Measurements from ENCODE around the gene EXOSC10. TPM values are rescaled to one million over a fixed set of nuclear protein-coding genes. Genes with fewer than 3 reads are reported as not detected.

EXOSC10 gene
- total RNA-seq = 90.1 TPM

DNA sequence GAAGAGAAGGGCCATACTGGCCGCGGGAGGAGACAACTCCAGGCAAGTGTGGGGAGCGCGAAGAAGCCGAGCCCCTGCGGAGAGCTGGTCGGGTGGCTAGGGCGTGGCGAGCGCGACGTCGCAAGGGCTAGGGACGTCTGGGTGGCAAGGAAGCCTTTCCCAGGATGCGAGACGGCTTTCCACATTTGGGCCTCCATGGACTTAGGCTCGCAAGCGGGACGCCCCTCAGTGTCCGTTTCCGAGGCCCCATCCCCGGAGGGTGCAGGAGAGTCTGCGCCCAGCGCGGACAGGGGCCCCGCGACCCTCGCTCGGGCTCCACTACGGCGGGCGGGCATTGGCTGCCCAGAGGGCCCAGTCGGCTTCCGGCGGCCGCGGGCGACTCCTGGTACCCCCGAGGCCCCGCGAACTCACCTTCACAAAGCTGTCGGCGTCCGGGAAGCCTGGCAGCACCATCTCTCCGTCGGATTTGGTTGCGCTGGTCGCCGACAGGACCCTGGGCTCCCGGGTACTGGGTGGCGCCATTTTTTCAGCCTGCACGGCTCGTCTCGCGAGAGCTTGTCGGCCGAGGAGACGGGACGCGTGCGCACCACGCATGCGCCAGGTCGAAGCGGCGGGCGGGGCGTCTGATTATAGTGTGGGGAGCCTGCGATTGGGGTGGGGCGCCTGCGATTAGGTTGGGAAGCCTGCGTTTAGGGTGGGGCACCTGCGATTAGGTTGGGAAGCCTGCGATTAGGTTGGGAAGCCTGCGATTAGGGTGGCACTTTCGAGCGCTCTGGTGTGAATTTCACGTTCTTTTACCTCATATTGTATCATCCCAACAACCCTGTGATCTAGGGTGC lies at the start of gene EXOSC10:
Gene EXOSC10 (minus strand): TSS at position 560 of the 839 bp plus-strand sequence. CDS start 38 bp downstream, at position 522.

DNA sequence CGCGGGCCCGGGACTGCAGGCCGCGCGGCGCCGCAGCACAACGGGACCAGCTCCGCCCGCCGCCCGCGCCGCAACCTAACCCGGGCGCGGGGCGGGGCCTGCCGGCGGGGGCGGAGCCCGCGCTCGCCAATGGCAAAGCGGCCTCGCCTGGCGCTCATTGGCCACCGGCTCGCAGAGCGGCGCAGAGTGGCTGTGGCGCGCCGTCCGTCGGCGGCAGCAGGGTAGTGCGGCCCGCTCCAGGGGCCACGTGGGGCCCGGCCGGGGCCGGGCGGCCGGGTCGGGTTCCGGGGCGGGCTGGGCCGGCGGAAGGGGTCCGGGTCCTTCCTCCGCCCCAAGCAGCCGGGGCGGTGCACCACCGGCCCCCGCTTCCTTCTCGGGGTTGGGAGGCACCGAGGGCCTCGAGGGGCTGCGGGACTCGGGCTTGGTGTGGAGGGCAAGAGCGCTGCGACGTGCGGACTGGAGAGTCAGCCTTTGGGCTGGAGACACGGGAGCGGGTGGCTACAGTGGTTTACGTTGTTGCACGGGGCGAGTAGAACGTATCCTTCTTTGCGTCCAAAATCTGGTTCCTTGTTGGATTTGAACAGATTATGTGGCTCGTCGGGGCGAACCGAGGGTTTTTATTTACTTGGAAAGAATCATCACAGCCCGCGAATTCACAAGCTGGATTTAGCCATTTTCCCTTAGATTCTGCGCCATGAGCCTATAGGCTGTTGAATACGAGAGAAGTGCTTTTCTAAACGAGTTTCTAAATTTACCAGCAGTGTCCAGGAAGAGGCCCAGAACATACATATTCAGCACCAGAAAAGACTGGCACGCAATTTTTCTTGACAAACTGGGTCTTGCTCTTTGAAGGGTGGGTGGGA lies 39.5 kb downstream of the EXOSC10 start, which contains the start of gene SRM:
Gene SRM (minus strand): TSS at position 51 of the 863 bp plus-strand sequence. CDS start 75 bp downstream, outside the sequence.

DNA sequence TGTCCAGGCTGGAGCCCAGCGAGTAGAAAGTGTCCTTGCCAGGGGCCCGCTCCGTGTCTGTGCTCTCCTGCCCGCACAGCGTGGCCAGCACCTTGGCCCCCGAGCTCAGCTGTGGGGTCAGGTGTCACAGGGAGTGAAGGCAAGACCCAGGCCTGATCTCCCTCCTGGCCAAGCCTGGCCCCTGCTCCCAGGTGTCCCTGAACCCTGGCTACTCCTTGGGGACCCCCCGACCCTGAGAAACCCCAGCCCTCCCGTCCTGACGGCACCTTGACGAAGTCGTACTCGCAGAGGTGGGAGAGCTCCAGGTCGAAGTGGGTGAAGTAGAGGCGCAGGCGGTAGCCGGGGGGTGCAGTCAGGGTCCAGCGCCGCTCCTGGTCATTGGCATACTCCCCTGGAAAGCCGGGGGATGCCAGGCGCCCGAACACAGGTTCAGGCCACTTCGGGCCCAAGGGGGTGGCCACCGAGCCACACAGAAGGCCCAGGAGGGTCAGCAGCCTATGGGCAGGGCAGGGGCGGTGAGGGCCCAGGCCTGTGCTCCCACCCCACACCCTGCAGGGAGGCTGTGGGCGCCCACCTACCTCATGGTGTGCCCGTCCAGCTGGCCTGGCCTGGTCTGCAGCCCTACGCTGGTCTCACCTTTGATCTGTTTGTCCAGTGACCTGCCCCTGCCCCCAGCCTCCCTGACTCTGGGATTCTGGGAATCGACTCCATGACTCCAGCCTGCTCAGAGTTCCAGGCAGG lies 52.9 kb downstream of the EXOSC10 start, which contains the start of gene MASP2:
Gene MASP2 (minus strand): TSS at position 615 of the 741 bp plus-strand sequence. CDS start 32 bp downstream, at position 583.

Other genes starting within 250 kb of the EXOSC10 start
- 221 TPM for gene TARDBP, start 87.2 kb downstream of the EXOSC10 start, total RNA-seq
- gene MASP2, start 52.6 kb downstream of the EXOSC10 start, total RNA-seq = not detected
- 30.0 TPM for gene SRM, start 39.9 kb downstream of the EXOSC10 start, total RNA-seq
- not detected for gene ANGPTL7, start 89.5 kb upstream of the EXOSC10 start, total RNA-seq
- 74.2 TPM for gene MTOR, start 162.7 kb upstream of the EXOSC10 start, total RNA-seq
- 28.5 TPM for gene UBIAD1, start 173.3 kb upstream of the EXOSC10 start, total RNA-seq